KMS-11 (cell line): Measurements from ENCODE around the gene RPL39.
"Not testable (repeated sequence)": the region's sequence is repeated elsewhere in the genome, so short reads cannot be mapped to it uniquely, and the experiment has no call there.

Experiments used
- H2AFZ ChIP-seq: fragments of 200-600 bp; sonication (generic); 2 replicates; pipeline ENCODE4 v1.6.1; 2016; ENCODE audit warnings: antibody characterized with exemption, mixed run types, low read depth
- H3K27ac ChIP-seq: fragments of 200-600 bp; sonication (generic); 2 replicates; pipeline ENCODE4 v1.6.1; 2016; ENCODE audit warnings: mild to moderate bottlenecking, mixed run types
- H3K27me3 ChIP-seq: fragments of 200-600 bp; sonication (generic); 2 replicates; pipeline ENCODE4 v1.6.1; 2017; ENCODE audit warnings: mild to moderate bottlenecking, low read depth, mixed run types, moderate library complexity; ENCODE audit not compliant: insufficient read depth
- H3K36me3 ChIP-seq: fragments of 200-600 bp; sonication (generic); 2 replicates; pipeline ENCODE4 v1.6.1; 2017; ENCODE audit warnings: mild to moderate bottlenecking, mixed run types; ENCODE audit not compliant: insufficient read depth
- H3K4me1 ChIP-seq: fragments of 200-600 bp; sonication (generic); 2 replicates; pipeline ENCODE4 v1.6.1; 2016; ENCODE audit warnings: mild to moderate bottlenecking, low read depth, mixed run types; ENCODE audit not compliant: poor library complexity, severe bottlenecking
- H3K4me2 ChIP-seq: fragments of 200-600 bp; sonication (generic); 2 replicates; pipeline ENCODE4 v1.7.0; 2016; ENCODE audit warnings: mild to moderate bottlenecking, mixed run types
- H3K4me3 ChIP-seq: fragments of 200-600 bp; sonication (generic); IDR thresholded peaks from 2 replicates; pipeline ENCODE4 v1.6.1; 2017; ENCODE audit warnings: low read depth, low read length, mixed read lengths; ENCODE audit not compliant: insufficient read depth
- H3K79me2 ChIP-seq: fragments of 200-600 bp; sonication (generic); 2 replicates; pipeline ENCODE4 v1.6.1; 2016; ENCODE audit warnings: low read depth, mixed run types; ENCODE audit not compliant: insufficient read depth
- H3K9ac ChIP-seq: fragments of 200-600 bp; sonication (generic); 2 replicates; pipeline ENCODE4 v1.6.1; 2016; ENCODE audit warnings: mild to moderate bottlenecking, mixed run types
- H4K20me1 ChIP-seq: fragments of 200-600 bp; sonication (generic); 2 replicates; pipeline ENCODE4 v1.6.1; 2016; ENCODE audit warnings: mild to moderate bottlenecking, mixed run types; ENCODE audit not compliant: insufficient read depth
- TF ChIP-seq, protein P1 (sequence below): fragments of 200-600 bp; sonication (generic); conservative IDR thresholded peaks from 2 replicates; pipeline ENCODE4 v1.6.1; 2017; ENCODE audit warnings: low read depth, mild to moderate bottlenecking, antibody characterized with exemption, low read length, moderate library complexity, mixed read lengths

Gene RPL39

DNA sequence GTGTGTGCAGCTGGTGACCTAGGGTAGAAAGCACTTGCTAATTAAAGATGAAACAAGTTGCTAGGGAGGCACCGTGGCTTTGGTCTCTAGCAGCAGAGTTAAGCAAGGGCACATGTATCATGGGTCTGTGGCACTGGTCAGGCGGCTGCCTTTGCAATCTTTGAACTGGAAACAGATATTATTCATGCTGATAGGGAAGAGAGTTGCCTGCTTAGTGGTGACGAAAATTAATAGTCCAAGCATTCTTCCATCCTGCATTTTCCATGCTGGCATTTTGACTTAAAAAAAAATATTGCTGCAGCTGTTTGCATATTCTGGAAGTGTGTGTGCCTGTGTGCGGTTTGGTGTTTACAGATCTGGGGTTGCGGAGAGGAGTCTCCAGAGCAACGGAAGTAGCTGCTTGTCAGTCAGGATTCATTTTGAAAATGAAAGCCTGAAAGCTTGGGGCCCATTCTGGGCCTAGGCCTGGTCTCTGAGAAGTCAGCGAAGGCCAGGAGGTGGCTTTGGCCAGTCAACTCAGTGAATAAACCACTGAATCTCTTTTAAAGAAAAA, 35.4 kb downstream of the RPL39 start:
- TF ChIP-seq, protein P1, sequence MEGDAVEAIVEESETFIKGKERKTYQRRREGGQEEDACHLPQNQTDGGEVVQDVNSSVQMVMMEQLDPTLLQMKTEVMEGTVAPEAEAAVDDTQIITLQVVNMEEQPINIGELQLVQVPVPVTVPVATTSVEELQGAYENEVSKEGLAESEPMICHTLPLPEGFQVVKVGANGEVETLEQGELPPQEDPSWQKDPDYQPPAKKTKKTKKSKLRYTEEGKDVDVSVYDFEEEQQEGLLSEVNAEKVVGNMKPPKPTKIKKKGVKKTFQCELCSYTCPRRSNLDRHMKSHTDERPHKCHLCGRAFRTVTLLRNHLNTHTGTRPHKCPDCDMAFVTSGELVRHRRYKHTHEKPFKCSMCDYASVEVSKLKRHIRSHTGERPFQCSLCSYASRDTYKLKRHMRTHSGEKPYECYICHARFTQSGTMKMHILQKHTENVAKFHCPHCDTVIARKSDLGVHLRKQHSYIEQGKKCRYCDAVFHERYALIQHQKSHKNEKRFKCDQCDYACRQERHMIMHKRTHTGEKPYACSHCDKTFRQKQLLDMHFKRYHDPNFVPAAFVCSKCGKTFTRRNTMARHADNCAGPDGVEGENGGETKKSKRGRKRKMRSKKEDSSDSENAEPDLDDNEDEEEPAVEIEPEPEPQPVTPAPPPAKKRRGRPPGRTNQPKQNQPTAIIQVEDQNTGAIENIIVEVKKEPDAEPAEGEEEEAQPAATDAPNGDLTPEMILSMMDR = no peak
- H4K20me1 ChIP-seq = no peaks in the 10 kb centered on the region
- H2AFZ ChIP-seq = peak overlapping the region; percentile 67; the same call in 1 of the 2 replicates
- no peaks in the 10 kb centered on the region for H3K36me3 ChIP-seq
- peak overlapping the region; percentile 86 for H3K9ac ChIP-seq
- peak overlapping the region; percentile 71 for H3K4me2 ChIP-seq
- H3K27me3 ChIP-seq = no peaks in the 10 kb centered on the region
- peaks cover 5% of the 10 kb centered on the region; the same call in 1 of the 2 replicates for H3K79me2 ChIP-seq
- H3K4me1 ChIP-seq = peaks cover 63% of the 10 kb centered on the region
- peak overlapping the region; percentile 100 for H3K27ac ChIP-seq
- H3K4me3 ChIP-seq = no peak overlapping the region

DNA sequence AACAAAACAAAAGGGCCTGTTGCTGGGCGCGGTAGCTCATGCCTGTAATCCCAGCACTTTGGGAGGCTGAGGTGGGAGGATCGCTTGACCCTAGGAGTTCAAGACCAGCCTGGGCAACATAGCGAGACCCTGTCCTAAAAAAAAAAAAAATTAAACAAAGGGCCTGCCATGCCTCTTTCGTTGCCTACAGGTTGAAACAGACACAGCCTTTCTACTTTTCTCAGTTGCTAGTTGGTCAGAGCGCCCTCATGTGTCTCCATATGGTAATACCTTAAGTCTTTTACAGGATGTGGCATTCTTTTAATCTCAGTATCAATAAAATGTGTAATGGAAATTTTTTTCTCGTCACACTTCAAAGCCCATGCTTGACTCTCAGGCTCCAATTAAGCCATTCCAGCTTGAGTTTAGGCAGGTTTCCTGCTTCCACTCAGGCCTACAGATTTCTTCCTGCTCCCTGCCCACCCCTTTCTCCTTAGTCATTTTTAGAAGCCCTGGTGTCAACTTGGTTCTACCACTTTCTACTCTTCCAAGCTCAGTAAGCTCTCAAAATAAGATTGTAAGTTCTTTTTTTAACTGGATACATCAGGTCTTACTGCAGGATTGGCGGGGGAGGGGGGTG, 37.7 kb downstream of the RPL39 start:
- H3K27ac ChIP-seq = peak overlapping the region; percentile 100
- peak overlapping the region; percentile 39 for H3K4me2 ChIP-seq

DNA sequence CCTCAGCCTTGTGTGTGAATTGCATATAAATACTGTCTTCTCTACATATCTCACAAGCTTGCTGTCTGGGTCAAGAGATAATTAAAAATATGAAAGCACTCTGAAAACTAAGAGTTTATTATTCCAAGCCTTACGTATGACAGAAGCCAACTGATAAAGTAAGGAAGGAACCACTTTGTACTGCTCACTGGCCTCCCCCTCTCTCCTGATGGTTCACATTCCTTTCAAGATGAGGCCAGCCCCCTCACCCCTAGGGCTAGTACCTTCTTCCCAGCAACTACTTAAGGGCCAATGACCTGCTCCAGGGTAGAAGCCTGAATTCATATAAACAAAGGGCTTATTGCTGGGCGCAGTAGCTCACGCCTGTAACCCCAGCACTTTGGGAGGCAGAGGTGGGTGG, 38.4 kb downstream of the RPL39 start:
- no peaks in the 10 kb centered on the region for H3K79me2 ChIP-seq
- peak overlapping the region; percentile 100 for H3K27ac ChIP-seq
- H3K9ac ChIP-seq = peak overlapping the region; percentile 86; the same call in 1 of the 2 replicates
- no peaks in the 10 kb centered on the region for H3K36me3 ChIP-seq
- H3K4me3 ChIP-seq = no peak overlapping the region
- H3K4me1 ChIP-seq = peaks cover 48% of the 10 kb centered on the region
- H3K27me3 ChIP-seq = no peaks in the 10 kb centered on the region
- no peak overlapping the region for H2AFZ ChIP-seq
- H4K20me1 ChIP-seq = no peaks in the 10 kb centered on the region
- H3K4me2 ChIP-seq = peak overlapping the region; percentile 39; the same call in 1 of the 2 replicates
- TF ChIP-seq, protein P1 = no peak

More for the DNA sequence above, 37.7 kb downstream of the RPL39 start:
- Histone ChIP-seq H3K79me2 (no peaks in the 10 kb centered on the region), H3K9ac (peak overlapping the region; percentile 86; the same call in 1 of the 2 replicates), H3K27me3 (no peaks in the 10 kb centered on the region), H2AFZ (peak overlapping the region; percentile 57; the same call in 1 of the 2 replicates), H3K4me1 (peaks cover 50% of the 10 kb centered on the region), H4K20me1 (no peaks in the 10 kb centered on the region), H3K4me3 (no peak overlapping the region), H3K36me3 (no peaks in the 10 kb centered on the region)
- TF ChIP-seq, protein P1 = peak; percentile 71

DNA sequence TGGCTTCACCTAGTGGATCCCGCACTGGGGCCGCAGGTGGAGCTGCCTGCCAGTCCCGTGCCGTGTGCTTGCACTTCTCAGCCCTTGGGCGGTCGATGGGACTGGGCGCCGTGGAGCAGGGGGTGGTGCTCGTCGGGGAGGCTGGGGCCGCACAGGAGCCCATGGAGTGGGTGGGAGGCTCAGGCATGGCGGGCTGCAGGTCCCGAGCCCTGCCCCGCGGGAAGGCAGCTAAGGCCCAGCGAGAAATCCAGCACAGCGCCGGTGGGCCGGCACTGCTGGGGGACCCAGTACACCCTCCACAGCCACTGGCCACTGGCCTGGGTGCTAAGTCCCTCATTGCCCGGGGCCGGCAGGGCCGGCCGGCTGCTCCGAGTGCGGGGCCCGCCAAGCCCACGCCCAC, 40.7 kb downstream of the RPL39 start:
- H3K4me2 ChIP-seq, H2AFZ ChIP-seq, H3K79me2 ChIP-seq, H3K4me3 ChIP-seq, H3K27me3 ChIP-seq, H3K27ac ChIP-seq, H4K20me1 ChIP-seq, H3K9ac ChIP-seq, H3K36me3 ChIP-seq: not testable (repeated sequence)
- H3K4me1 ChIP-seq = peaks cover 27% of the 10 kb centered on the region

DNA sequence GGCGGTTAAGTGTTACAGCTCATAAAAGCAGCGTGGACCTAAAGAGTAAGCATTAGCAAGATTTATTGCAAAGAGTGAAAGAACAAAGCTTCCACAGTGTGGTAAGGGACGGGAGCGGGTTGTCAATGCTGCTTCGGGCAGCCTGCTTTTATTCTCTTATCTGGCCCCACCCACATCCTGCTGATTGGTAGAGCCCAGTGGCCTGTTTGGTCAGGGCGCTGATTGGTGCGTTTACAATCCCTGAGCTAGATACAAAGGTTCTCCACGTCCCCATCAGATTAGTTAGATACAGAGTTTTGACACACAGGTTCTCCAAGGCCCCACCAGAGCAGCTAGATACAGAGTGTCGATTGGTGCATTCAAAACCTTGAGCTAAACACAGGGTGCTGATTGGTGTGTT, 41.3 kb downstream of the RPL39 start:
- H3K4me2 ChIP-seq, H3K27ac ChIP-seq, H3K79me2 ChIP-seq, H3K36me3 ChIP-seq, H3K9ac ChIP-seq, H2AFZ ChIP-seq, H4K20me1 ChIP-seq, H3K4me3 ChIP-seq, H3K27me3 ChIP-seq: not testable (repeated sequence)
- H3K4me1 ChIP-seq = peaks cover 23% of the 10 kb centered on the region
